ENCODE measurements around the gene ABI3.

The ABI3 gene

DNA sequence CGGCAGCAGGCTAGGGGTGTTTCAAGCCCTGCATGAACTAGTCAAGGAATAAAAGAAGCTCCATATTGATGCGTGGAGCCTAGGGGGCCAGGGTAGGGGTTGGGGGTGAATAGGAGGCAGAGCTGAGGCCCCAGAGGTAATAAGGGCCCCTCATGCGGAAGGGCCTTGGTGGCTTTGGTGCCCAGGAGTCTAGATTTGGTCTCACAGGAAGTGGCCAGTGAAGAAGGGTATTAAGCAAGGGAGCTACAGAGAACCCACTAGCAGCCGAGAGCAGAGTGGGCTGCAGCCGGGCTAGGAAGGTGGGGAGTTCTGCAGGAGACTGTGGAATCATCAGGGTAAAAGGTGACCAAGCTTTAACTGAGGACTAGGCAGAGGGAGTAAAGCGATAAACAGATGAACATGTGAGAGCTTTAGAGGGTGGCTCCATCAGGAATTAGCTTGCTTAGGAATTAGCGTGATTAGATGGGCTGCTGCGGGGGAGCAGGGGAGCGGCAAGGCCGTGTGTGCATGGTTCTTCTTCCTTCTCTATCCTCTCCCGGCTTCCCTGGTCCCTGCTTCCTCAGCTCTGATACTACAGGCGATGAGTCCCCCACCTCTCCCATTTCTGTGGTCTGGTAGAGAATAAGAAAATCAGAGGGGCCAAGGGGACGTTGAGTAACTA is 10.0 kb upstream of the ABI3 start:
- TF ChIP-seq SIN3A (IDR thresholded peaks at IDR 0.05; ENCODE audit: borderline replicate concordance, insufficient read depth, low read length) = no peak
- TF ChIP-seq, protein P1, sequence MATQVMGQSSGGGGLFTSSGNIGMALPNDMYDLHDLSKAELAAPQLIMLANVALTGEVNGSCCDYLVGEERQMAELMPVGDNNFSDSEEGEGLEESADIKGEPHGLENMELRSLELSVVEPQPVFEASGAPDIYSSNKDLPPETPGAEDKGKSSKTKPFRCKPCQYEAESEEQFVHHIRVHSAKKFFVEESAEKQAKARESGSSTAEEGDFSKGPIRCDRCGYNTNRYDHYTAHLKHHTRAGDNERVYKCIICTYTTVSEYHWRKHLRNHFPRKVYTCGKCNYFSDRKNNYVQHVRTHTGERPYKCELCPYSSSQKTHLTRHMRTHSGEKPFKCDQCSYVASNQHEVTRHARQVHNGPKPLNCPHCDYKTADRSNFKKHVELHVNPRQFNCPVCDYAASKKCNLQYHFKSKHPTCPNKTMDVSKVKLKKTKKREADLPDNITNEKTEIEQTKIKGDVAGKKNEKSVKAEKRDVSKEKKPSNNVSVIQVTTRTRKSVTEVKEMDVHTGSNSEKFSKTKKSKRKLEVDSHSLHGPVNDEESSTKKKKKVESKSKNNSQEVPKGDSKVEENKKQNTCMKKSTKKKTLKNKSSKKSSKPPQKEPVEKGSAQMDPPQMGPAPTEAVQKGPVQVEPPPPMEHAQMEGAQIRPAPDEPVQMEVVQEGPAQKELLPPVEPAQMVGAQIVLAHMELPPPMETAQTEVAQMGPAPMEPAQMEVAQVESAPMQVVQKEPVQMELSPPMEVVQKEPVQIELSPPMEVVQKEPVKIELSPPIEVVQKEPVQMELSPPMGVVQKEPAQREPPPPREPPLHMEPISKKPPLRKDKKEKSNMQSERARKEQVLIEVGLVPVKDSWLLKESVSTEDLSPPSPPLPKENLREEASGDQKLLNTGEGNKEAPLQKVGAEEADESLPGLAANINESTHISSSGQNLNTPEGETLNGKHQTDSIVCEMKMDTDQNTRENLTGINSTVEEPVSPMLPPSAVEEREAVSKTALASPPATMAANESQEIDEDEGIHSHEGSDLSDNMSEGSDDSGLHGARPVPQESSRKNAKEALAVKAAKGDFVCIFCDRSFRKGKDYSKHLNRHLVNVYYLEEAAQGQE (IDR thresholded peaks at IDR 0.05; ENCODE audit: insufficient read depth in 1 of 2, low read depth in 2 of 2, low read length in 2 of 2) = no peak
- no peak for TF ChIP-seq FOXP2 (optimal IDR thresholded peaks at IDR 0.05; ENCODE audit: borderline replicate concordance, extremely low read depth, extremely low read length, insufficient read depth)
- no peak for TF ChIP-seq TAF1 (IDR thresholded peaks at IDR 0.05; ENCODE audit: borderline replicate concordance, insufficient read depth, low read length)
- TF ChIP-seq POLR2AphosphoS5 (IDR thresholded peaks at IDR 0.05; ENCODE audit: low read depth, low read length) = no peak

DNA sequence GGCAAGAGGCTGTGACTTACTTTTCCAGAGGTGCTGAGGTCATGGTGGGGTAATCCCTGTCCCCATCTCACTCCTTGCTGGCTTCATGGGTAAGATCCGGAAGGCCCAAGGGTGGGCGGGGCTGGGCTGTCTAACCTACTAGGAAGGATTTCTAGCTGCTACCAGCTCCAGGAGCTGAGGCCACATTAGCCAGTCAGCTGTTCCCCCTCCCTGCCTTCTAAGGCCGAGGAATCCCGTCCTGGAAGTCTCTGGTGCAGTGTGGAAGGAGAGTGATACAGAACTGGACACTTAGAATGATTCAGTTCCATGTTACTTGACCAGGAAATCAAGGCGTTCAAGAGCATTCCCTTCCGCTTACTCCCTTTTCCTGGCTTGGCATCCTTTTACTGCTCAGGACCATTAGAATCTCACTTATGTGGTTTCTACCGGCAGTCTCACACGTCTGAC is 9.0 kb upstream of the ABI3 start:
- no peak for TF ChIP-seq TAF1 (IDR thresholded peaks at IDR 0.05; ENCODE audit: borderline replicate concordance, insufficient read depth, low read length)
- TF ChIP-seq, protein P1 (IDR thresholded peaks at IDR 0.05; ENCODE audit: insufficient read depth in 1 of 2, low read depth in 2 of 2, low read length in 2 of 2) = no peak
- TF ChIP-seq SIN3A (IDR thresholded peaks at IDR 0.05; ENCODE audit: borderline replicate concordance, insufficient read depth, low read length) = no peak
- TF ChIP-seq POLR2AphosphoS5 (IDR thresholded peaks at IDR 0.05; ENCODE audit: low read depth, low read length) = no peak
- no peak for TF ChIP-seq FOXP2 (optimal IDR thresholded peaks at IDR 0.05; ENCODE audit: borderline replicate concordance, extremely low read depth, extremely low read length, insufficient read depth)

DNA sequence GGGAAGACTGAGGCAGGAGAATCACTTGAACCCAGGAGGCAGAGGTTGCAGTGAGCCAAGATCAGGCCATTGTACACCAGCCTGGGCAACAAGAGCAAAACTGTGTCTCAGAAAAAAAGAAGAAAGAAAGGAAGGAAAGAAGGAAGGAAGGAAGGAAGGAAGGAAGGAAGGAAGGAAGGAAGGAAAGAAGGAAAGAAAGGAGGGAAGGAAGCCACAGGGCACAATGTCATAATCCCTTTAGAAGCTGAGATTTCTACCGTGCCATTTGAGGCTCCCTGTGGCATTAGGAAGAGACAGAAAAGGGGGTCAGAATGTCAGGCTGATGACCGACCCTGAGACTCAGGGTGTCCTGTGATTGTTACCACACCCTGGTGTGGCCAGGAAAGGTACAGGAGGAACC is 6.7 kb upstream of the ABI3 start:
- TF ChIP-seq FOXP2 (optimal IDR thresholded peaks at IDR 0.05; ENCODE audit: borderline replicate concordance, extremely low read depth, extremely low read length, insufficient read depth) (no peak), POLR2AphosphoS5 (IDR thresholded peaks at IDR 0.05; ENCODE audit: low read depth, low read length) (no peak), TAF1 (IDR thresholded peaks at IDR 0.05; ENCODE audit: borderline replicate concordance, insufficient read depth, low read length) (no peak), SIN3A (IDR thresholded peaks at IDR 0.05; ENCODE audit: borderline replicate concordance, insufficient read depth, low read length) (no peak)
- TF ChIP-seq, protein P1 (IDR thresholded peaks at IDR 0.05; ENCODE audit: insufficient read depth in 1 of 2, low read depth in 2 of 2, low read length in 2 of 2) = no peak

DNA sequence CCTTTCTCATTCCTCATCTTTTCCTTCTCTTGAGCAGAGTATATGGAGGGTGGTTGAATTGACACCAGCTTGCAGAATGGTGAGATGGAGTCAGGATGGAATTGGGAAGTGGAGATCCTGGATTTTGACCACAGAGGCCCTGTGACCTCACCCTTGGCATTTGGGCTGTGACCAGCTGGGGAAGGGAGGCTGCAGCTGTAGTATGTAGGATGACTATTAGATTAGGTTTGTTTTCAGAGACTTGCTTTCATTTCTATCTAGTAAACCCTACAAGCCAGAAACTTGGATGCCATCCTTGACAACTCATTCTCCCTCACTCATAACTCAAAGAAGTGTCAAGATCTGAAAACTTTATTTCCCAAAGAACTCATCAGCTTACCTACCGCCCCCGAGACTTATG is 6.0 kb upstream of the ABI3 start:
- no peak for TF ChIP-seq POLR2AphosphoS5 (IDR thresholded peaks at IDR 0.05; ENCODE audit: low read depth, low read length)
- TF ChIP-seq SIN3A (IDR thresholded peaks at IDR 0.05; ENCODE audit: borderline replicate concordance, insufficient read depth, low read length) = no peak
- no peak for TF ChIP-seq TAF1 (IDR thresholded peaks at IDR 0.05; ENCODE audit: borderline replicate concordance, insufficient read depth, low read length)

DNA sequence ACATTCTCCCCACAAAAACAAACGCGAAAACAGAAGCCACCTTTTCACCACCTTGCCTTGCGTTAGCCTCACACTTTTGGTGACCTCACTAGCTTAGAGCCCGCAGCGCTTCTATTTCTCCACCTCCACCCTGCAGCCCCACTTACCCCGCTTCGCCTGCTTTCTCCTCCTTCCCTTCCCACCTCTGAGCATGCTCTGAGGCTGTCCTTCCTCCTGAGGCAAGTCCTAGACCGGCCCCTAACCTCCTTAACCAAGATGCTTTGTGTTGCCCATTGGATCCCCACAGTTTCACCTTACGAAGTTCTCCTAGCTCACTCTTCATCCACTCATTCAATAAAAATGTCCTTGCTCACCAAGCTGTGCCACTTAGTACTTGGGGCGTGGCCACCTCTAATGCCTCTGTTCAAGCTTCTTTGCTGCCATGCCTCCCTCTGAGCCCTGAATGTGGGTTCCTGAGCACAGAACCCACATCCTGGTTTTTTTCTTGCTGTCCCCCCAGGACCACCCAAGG is 1.4 kb upstream of the ABI3 start:
- TF ChIP-seq, protein P1 (IDR thresholded peaks at IDR 0.05; ENCODE audit: insufficient read depth in 1 of 2, low read depth in 2 of 2, low read length in 2 of 2) = no peak
